ENCODE data around the gene KIRREL1. TPM values are rescaled to one million over a fixed set of nuclear protein-coding genes. Genes with fewer than 3 reads are reported as not detected.

KIRREL1 gene
- polyA plus RNA-seq, 1 donor (not counting 4 experiments of a cell fraction or from before 2014, with no cell fraction given) = 19.7 TPM

DNA sequence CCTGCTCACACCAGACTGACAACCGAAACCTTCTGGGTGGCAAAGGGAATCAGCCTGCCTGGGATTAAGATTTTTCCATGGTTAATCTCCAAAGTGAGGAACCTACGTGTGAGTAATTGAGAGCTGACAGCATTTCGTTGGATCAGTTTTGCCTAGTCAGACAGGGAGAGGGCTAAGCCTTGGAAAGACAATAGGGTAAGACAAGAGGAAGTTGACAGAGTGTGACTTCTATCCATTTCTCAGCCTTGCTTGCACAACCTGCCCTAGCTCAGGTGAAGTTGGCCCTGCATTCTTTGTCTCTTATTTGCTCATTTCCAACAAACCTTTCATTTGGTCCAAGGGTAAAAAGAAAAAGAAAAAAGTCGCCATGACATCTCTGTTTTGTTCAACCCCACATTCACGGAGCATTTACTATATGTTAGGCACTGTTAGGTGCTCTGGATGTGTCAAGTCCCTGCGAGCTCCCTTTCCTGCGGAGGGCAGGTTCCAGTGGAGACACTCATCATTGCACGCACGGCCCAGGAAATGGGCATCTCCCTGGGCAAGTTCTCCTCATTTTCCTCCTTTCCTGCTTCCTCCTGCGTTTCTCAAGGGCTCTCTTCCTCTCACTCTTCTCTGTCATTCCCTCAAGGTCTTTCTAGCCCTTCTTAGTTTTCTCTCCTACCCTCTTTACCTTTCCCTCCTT lies 23.3 kb downstream of the KIRREL1 start:
- Histone ChIP-seq H3K79me2 (ENCODE audit: control insufficient read depth, insufficient read depth, low read length) (peaks cover 73% of the 10 kb centered on the region), H4K20me1 (ENCODE audit: control insufficient read depth, extremely low read depth, insufficient read depth, low read length) (no peaks in the 10 kb centered on the region), H3K27ac (ENCODE audit: control insufficient read depth, insufficient read depth, low read length) (peak overlapping the region; percentile 73), H3K36me3 (ENCODE audit: control insufficient read depth in 2 of 2, extremely low read depth in 1 of 2, insufficient read depth in 2 of 2, low read length in 2 of 2) (peaks cover 8 to 15% of the 10 kb centered on the region in 2 experiments), H3K4me1 (ENCODE audit: control insufficient read depth, extremely low read depth, insufficient read depth, low read length) (peaks cover 81% of the 10 kb centered on the region), H3K27me3 (ENCODE audit: control insufficient read depth, extremely low read depth, insufficient read depth, low read length) (no peaks in the 10 kb centered on the region), H2AFZ (ENCODE audit: control insufficient read depth, low read length) (no peak overlapping the region), H3K9ac (ENCODE audit: control insufficient read depth, extremely low read depth, insufficient read depth, low read length) (peak overlapping the region; percentile 26), H3K4me2 (ENCODE audit: control insufficient read depth, extremely low read depth, insufficient read depth, low read depth, low read length) (peak overlapping the region; percentile 80), H3K9me1 (ENCODE audit: control insufficient read depth, extremely low read depth, insufficient read depth, low read length) (no peaks in the 10 kb centered on the region), H3K4me3 (ENCODE audit: control insufficient read depth in 2 of 3, extremely low read depth in 1 of 3, insufficient read depth in 2 of 3, low read depth in 1 of 3, low read length in 3 of 3) (peak overlapping the region in 2 of 3 experiments; percentile 15 to 47), H3K9me3 (ENCODE audit: control insufficient read depth, low read depth, low read length) (no peaks in the 10 kb centered on the region)
- no peak for TF ChIP-seq EZH2 (IDR thresholded peaks at IDR 0.05; ENCODE audit: low read length)
- TF ChIP-seq, protein P1, sequence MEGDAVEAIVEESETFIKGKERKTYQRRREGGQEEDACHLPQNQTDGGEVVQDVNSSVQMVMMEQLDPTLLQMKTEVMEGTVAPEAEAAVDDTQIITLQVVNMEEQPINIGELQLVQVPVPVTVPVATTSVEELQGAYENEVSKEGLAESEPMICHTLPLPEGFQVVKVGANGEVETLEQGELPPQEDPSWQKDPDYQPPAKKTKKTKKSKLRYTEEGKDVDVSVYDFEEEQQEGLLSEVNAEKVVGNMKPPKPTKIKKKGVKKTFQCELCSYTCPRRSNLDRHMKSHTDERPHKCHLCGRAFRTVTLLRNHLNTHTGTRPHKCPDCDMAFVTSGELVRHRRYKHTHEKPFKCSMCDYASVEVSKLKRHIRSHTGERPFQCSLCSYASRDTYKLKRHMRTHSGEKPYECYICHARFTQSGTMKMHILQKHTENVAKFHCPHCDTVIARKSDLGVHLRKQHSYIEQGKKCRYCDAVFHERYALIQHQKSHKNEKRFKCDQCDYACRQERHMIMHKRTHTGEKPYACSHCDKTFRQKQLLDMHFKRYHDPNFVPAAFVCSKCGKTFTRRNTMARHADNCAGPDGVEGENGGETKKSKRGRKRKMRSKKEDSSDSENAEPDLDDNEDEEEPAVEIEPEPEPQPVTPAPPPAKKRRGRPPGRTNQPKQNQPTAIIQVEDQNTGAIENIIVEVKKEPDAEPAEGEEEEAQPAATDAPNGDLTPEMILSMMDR (optimal IDR thresholded peaks at IDR 0.05 in 1 of 3, IDR thresholded peaks at IDR 0.05 in 1 of 3, conservative IDR thresholded peaks at IDR 0.05 in 1 of 3; ENCODE audit: extremely low read depth in 1 of 3, insufficient read depth in 2 of 3, low read length in 3 of 3) = no peak
- FAIRE-seq (peak; percentile 95), DNase-seq (ENCODE audit: low read depth, low spot score) (no peak)
- dilution Hi-C loops (cut with MboI; ENCODE audit: extremely low pct_ligation_motif_present, low sequenced_read_pairs) = no loop called here

DNA sequence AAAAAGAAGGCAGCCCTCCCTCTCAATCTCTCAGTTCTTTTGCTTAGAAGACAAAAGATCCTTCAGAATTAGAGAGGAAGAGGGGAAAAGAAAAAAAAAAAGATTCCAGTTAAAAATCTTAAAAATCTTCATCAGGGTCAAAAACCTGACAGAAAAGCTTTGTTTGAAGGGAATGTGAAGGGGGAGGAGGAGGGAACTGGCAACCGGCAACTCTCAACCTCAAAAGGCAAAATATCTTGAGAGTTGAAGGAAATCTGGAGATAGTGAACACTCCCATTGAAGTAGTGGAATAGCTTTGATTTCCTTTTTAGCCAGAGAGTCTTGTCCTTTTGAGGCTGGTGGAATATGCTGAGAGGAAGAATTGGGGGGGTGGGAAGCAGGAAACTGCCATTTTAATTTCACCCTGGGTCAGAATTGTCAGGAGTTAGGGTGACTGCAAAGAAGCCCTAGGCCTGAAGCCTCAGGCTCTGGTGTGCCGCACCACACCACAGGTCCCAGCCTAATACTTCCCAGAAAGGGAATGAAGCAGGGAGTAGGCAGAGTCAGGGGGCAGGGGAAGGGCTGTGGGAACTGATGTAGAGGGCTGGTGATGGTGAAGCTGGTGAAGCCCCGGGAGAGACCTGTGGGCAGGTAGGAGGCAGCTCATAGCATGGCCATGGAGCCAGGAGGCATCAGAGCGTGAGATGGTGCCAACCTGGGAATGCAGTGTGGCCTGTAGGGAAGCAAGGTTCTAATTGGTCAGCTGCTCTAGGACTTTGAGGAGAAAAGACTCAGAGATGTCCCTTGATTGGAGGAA lies 24.6 kb downstream of the KIRREL1 start:
- Histone ChIP-seq H3K9ac (ENCODE audit: control insufficient read depth, extremely low read depth, insufficient read depth, low read length) (peak overlapping the region; percentile 13), H3K9me1 (ENCODE audit: control insufficient read depth, extremely low read depth, insufficient read depth, low read length) (no peaks in the 10 kb centered on the region), H3K36me3 (ENCODE audit: control insufficient read depth in 2 of 2, extremely low read depth in 1 of 2, insufficient read depth in 2 of 2, low read length in 2 of 2) (peaks cover 7 to 8% of the 10 kb centered on the region in 2 experiments), H3K4me1 (ENCODE audit: control insufficient read depth, extremely low read depth, insufficient read depth, low read length) (peaks cover 83% of the 10 kb centered on the region), H2AFZ (ENCODE audit: control insufficient read depth, low read length) (no peak overlapping the region), H3K79me2 (ENCODE audit: control insufficient read depth, insufficient read depth, low read length) (peaks cover 73% of the 10 kb centered on the region), H3K4me3 (ENCODE audit: control insufficient read depth in 2 of 3, extremely low read depth in 1 of 3, insufficient read depth in 2 of 3, low read depth in 1 of 3, low read length in 3 of 3) (no peak overlapping the region), H3K9me3 (ENCODE audit: control insufficient read depth, low read depth, low read length) (no peaks in the 10 kb centered on the region), H3K4me2 (ENCODE audit: control insufficient read depth, extremely low read depth, insufficient read depth, low read depth, low read length) (peak overlapping the region; percentile 12), H4K20me1 (ENCODE audit: control insufficient read depth, extremely low read depth, insufficient read depth, low read length) (no peaks in the 10 kb centered on the region), H3K27me3 (ENCODE audit: control insufficient read depth, extremely low read depth, insufficient read depth, low read length) (no peaks in the 10 kb centered on the region), H3K27ac (ENCODE audit: control insufficient read depth, insufficient read depth, low read length) (peak overlapping the region; percentile 73)
- TF ChIP-seq EZH2 (IDR thresholded peaks at IDR 0.05; ENCODE audit: low read length) = no peak
- TF ChIP-seq, protein P1 (optimal IDR thresholded peaks at IDR 0.05 in 1 of 3, IDR thresholded peaks at IDR 0.05 in 1 of 3, conservative IDR thresholded peaks at IDR 0.05 in 1 of 3; ENCODE audit: extremely low read depth in 1 of 3, insufficient read depth in 2 of 3, low read length in 3 of 3) = no peak
- dilution Hi-C loops (cut with MboI; ENCODE audit: extremely low pct_ligation_motif_present, low sequenced_read_pairs) = no loop called here
- DNase-seq (ENCODE audit: low read depth, low spot score) (no peak), FAIRE-seq (peak; percentile 59)

Measured in keratinocyte (primary cell).